IPS-15b (cell line): ENCODE data around the gene GLIPR1L1.
A peak's percentile ranks its signal among the peaks of the same experiment; 100 is the strongest.

Source experiments
- H3K27me3 ChIP-seq: one replicate; pipeline ENCODE4 v1.6.1; 2013; ENCODE audit warnings: low read length; ENCODE audit not compliant: control insufficient read depth, insufficient read depth
- H3K36me3 ChIP-seq: one replicate; pipeline ENCODE4 v1.6.1; 2013; ENCODE audit warnings: low read length; ENCODE audit not compliant: control insufficient read depth, insufficient read depth
- H3K4me1 ChIP-seq: one replicate; pipeline ENCODE4 v1.6.1; 2013; ENCODE audit warnings: mild to moderate bottlenecking, low read length; ENCODE audit not compliant: control insufficient read depth, insufficient read depth
- H3K4me3 ChIP-seq: one replicate; pipeline ENCODE4 v1.5.1; 2013; ENCODE audit warnings: low read depth, low read length
- H3K9ac ChIP-seq: one replicate; pipeline ENCODE4 v1.6.1; 2013; ENCODE audit warnings: low read depth, mild to moderate bottlenecking, low read length
- H3K9me3 ChIP-seq: one replicate; pipeline ENCODE4 v1.6.1; 2013; ENCODE audit warnings: mild to moderate bottlenecking, low read length; ENCODE audit not compliant: control insufficient read depth, insufficient read depth

The GLIPR1L1 gene, protein sequence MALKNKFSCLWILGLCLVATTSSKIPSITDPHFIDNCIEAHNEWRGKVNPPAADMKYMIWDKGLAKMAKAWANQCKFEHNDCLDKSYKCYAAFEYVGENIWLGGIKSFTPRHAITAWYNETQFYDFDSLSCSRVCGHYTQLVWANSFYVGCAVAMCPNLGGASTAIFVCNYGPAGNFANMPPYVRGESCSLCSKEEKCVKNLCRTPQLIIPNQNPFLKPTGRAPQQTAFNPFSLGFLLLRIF

DNA sequence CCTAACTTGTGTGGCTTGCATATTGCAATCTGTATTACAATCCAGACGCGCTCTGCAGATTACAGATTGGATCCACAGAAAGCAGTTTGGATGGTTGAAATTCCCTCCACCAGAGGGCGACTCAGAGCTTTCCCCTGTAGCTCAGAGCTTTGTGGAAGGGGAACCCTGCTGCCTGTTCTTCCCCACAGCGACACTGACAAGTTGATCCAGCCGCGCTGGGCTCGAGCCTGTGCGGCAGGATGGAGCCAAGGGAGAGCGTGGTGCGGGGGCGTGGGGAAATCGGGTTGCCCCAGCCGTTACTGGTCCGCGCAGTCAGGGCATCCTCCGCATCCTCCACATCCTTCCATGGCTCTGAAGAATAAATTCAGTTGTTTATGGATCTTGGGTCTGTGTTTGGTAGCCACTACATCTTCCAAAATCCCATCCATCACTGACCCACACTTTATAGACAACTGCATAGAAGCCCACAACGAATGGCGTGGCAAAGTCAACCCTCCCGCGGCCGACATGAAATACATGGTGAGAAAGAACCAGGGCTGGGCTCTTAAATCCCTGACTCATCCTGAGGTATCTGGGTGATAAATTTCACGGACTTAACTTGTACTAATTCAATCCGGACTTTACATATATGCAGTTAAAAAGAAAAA, at the start of gene GLIPR1L1:
Gene GLIPR1L1, plus strand, starts transcription at position 287 of the 647 bp plus-strand sequence. Its CDS starts 59 bp downstream, at position 346.
- Histone ChIP-seq H3K9ac (no peak within 1 kb of the TSS), H3K27me3 (no peaks in the 10 kb centered on the region), H3K4me1 (no peaks in the 10 kb centered on the region), H3K36me3 (no peaks in the 10 kb centered on the region), H3K4me3 (peak within 1 kb of the TSS; percentile 66), H3K9me3 (no peaks in the 10 kb centered on the region)

- no peak overlapping the region for H3K9ac ChIP-seq
- H3K27me3 ChIP-seq: no peaks in the 10 kb centered on the region
- no peak overlapping the region for H3K4me3 ChIP-seq
- H3K9me3 ChIP-seq: no peaks in the 10 kb centered on the region
- no peaks in the 10 kb centered on the region for H3K36me3 ChIP-seq
- H3K4me1 ChIP-seq: peaks cover 2% of the 10 kb centered on the region
Measured at GRCh38 chr12:75288860-75289259, 45.6 kb upstream of the GLIPR1L1 start.

DNA sequence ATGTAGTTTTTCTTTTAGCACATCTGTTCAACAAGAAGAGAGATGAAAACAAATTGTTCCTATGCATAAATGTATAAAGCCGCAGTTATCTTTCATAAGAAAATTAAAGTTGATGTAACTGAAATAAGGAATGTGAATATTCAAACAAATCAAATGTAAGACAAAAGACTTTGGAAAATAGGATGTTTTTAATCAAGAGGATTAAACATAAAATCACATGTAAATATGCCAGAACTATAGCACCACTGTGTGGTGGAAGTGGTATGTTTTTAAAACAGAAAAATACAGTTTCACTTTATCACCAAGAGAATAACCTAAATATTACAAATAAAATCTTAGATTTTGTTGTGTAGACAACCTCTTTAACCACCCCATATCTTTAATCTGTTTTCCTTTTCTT, 44.7 kb upstream of the GLIPR1L1 start:
- no peaks in the 10 kb centered on the region for H3K27me3 ChIP-seq
- peaks cover 5% of the 10 kb centered on the region for H3K4me1 ChIP-seq
- no peak overlapping the region for H3K4me3 ChIP-seq
- no peak overlapping the region for H3K9ac ChIP-seq
- H3K36me3 ChIP-seq: no peaks in the 10 kb centered on the region
- no peaks in the 10 kb centered on the region for H3K9me3 ChIP-seq

DNA sequence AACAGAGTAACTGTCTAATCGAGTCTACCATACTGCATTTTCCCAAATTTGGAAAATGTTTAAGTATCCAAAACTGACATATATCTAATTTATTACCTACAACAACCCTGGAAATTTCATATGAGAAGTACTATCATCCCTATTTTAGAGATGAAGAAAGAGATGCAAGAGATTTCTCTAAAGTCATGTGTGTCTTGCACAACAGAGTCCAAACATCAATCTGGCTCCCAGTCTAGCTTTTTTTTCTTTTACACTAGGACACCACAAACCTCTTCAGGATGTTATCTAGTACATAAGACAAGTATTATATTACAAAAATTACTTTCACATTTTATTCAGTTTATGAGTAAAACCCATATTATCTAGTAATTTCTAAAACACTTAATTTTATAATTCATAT, 43.5 kb upstream of the GLIPR1L1 start:
- no peak overlapping the region for H3K4me3 ChIP-seq
- no peaks in the 10 kb centered on the region for H3K27me3 ChIP-seq
- H3K36me3 ChIP-seq: no peaks in the 10 kb centered on the region
- no peaks in the 10 kb centered on the region for H3K9me3 ChIP-seq
- peaks cover 9% of the 10 kb centered on the region for H3K4me1 ChIP-seq
- no peak overlapping the region for H3K9ac ChIP-seq

DNA sequence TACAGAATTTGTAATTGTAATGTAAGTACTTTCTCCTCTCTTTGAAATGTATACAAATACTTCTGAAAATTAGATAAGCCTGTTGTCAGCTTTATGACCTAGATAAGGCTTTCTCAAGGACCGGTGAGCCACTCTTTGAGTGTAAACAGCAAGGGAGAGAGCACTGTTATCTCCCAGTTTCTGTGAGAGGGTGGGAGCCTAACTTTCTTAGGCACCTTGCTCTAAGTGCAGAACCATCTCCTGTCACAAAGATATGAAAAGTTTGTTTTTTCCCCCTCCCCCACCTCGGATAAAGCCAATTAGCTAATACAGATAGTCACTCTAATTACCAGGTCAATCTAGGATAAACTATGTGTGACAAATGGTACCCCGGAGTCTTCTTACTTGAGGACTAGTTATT, 40.1 kb upstream of the GLIPR1L1 start:
- no peak overlapping the region for H3K9ac ChIP-seq
- H3K27me3 ChIP-seq: no peaks in the 10 kb centered on the region
- H3K36me3 ChIP-seq: no peaks in the 10 kb centered on the region
- no peaks in the 10 kb centered on the region for H3K9me3 ChIP-seq
- no peak overlapping the region for H3K4me3 ChIP-seq
- peaks cover 9% of the 10 kb centered on the region for H3K4me1 ChIP-seq

- no peaks in the 10 kb centered on the region for H3K36me3 ChIP-seq
- no peak overlapping the region for H3K4me3 ChIP-seq
- H3K9ac ChIP-seq: no peak overlapping the region
- no peaks in the 10 kb centered on the region for H3K27me3 ChIP-seq
- peaks cover 9% of the 10 kb centered on the region for H3K4me1 ChIP-seq
- H3K9me3 ChIP-seq: no peaks in the 10 kb centered on the region
Measured at GRCh38 chr12:75294797-75295196, 39.7 kb upstream of the GLIPR1L1 start.

- Histone ChIP-seq H3K4me1 (no peaks in the 10 kb centered on the region), H3K27me3 (no peaks in the 10 kb centered on the region), H3K9me3 (no peaks in the 10 kb centered on the region), H3K4me3 (no peak overlapping the region), H3K9ac (no peak overlapping the region), H3K36me3 (no peaks in the 10 kb centered on the region)
Measured at GRCh38 chr12:75302225-75302624, 32.2 kb upstream of the GLIPR1L1 start.

GRCh38 chr12:75302781-75303180, 31.7 kb upstream of the GLIPR1L1 start:
- H3K9me3 ChIP-seq: no peaks in the 10 kb centered on the region
- no peaks in the 10 kb centered on the region for H3K36me3 ChIP-seq
- H3K4me3 ChIP-seq: no peak overlapping the region
- no peaks in the 10 kb centered on the region for H3K27me3 ChIP-seq
- H3K4me1 ChIP-seq: no peaks in the 10 kb centered on the region
- H3K9ac ChIP-seq: no peak overlapping the region

- Histone ChIP-seq H3K36me3 (no peaks in the 10 kb centered on the region), H3K4me3 (no peak overlapping the region), H3K9me3 (no peaks in the 10 kb centered on the region), H3K9ac (no peak overlapping the region), H3K27me3 (no peaks in the 10 kb centered on the region), H3K4me1 (no peaks in the 10 kb centered on the region)
Measured at GRCh38 chr12:75305412-75306332, 28.8 kb upstream of the GLIPR1L1 start.

GRCh38 chr12:75308279-75308678, 26.2 kb upstream of the GLIPR1L1 start:
- Histone ChIP-seq H3K4me3 (no peak overlapping the region), H3K9ac (no peak overlapping the region), H3K9me3 (no peaks in the 10 kb centered on the region), H3K27me3 (no peaks in the 10 kb centered on the region), H3K4me1 (no peaks in the 10 kb centered on the region), H3K36me3 (no peaks in the 10 kb centered on the region)

GRCh38 chr12:75311369-75311768, 23.1 kb upstream of the GLIPR1L1 start:
- Histone ChIP-seq H3K9me3 (no peaks in the 10 kb centered on the region), H3K36me3 (no peaks in the 10 kb centered on the region), H3K9ac (no peak overlapping the region), H3K27me3 (no peaks in the 10 kb centered on the region), H3K4me3 (no peak overlapping the region), H3K4me1 (no peaks in the 10 kb centered on the region)
